Neural progenitor cell (in vitro differentiated cells): ENCODE results near the gene HSF2BP.

Source experiments
- EZH2 ChIP-seq: fragments of 200-600 bp; sonication (generic); IDR thresholded peaks from 2 replicates; pipeline ENCODE4 v1.6.1; 2017; ENCODE audit warnings: antibody characterized with exemption, mild to moderate bottlenecking, moderate library complexity
- TF ChIP-seq, protein P1 (sequence below): fragments of 200-600 bp; sonication (generic); IDR thresholded peaks from 2 replicates; pipeline ENCODE4 v1.5.1; 2017; ENCODE audit warnings: antibody characterized with exemption, mild to moderate bottlenecking

DNA sequence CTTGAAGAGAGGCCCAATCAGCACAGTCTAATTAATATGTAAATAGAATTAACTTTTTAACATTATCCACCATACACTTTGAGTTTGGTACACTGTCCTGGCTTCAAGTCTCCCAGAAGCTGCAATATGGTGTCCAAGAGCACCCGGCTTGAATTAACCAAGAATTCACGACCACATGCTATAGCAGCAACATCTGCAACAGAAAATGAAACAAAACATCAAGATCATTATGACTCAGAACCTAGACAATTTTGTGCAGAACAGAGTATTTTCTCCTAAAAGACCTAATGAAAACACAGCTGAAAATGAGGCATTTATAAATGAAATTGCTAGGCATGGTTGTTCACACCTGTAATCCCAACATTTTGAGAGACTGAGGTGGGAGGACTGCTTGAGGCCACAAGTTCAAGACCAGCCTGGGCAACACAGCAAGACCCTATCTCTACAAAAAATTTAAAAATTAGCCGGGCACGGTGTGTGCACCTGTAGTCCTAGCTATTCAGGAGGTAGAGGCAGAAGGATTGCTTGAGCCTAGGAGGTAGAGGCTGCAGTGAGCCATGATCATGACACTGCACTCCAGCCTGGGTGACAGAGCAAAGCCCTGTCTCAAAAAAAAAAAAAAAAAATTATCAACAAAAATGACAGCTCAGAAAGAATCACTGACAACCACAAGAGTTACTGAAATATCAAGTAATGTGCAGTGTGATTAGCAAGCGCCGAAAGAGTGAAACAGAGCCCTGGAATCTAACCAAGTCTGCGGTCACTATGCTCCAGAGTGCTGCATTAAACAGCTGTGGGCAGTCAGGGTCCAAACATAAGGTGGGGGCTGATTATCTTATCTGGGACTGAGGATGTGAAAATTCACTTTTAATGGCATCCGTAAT is 45.3 kb downstream of the HSF2BP start:
- TF ChIP-seq, protein P1, sequence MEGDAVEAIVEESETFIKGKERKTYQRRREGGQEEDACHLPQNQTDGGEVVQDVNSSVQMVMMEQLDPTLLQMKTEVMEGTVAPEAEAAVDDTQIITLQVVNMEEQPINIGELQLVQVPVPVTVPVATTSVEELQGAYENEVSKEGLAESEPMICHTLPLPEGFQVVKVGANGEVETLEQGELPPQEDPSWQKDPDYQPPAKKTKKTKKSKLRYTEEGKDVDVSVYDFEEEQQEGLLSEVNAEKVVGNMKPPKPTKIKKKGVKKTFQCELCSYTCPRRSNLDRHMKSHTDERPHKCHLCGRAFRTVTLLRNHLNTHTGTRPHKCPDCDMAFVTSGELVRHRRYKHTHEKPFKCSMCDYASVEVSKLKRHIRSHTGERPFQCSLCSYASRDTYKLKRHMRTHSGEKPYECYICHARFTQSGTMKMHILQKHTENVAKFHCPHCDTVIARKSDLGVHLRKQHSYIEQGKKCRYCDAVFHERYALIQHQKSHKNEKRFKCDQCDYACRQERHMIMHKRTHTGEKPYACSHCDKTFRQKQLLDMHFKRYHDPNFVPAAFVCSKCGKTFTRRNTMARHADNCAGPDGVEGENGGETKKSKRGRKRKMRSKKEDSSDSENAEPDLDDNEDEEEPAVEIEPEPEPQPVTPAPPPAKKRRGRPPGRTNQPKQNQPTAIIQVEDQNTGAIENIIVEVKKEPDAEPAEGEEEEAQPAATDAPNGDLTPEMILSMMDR = no peak
- no peak for TF ChIP-seq EZH2
